Activated CD8-positive, alpha-beta memory T cell treated with anti-CD3 and anti-CD28 coated beads for 48 hours (primary cell): ENCODE data around the gene MAP2K5.

ENCODE experiments used
- DNase-seq, 3 experiments: peaks; one replicate each; pipeline ENCODE4 v3.0.0-alpha.2; 2020; ENCODE audit warnings: low read depth in 2 of 3, low spot score in 2 of 3

Gene MAP2K5

DNA sequence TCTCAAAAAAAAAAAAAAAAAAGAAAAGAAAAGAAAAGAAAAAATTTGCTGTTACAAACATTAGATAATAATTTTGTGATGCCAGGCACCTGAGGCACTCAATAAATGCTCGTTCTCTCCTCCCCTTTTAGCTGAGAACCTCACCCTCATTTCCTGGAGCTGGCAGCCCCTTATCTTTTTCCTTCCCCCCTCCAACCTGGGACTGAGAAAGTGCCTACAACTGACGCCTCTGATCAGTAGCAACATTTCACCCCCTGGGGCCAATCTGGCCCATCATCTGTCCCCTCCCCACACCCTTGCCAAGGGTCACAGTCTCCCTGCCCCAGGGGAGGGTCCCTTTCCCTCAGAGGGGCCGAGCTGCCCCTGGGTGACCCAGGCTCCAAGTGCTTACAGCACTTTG, 309.9 kb downstream of the MAP2K5 start:
- no peak for DNase-seq

DNA sequence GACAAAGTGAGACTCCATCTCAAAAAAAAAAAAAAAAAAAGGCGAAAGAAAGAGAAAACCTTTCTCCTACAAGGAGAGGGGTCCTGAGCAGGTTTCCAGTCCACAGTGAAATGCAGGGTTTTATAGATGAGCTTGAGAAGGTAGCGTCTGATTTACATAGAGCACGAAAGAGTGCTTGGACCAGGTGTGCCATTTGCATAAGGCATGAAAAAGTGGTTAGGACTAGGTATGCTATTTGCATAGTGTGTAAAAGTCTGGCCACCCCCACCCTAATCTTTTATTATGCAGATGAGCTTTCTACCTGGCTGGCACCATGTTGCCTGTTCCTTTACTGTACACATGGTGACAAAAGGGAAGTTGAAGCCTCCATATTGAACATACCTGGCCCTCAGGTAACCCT, 311.0 kb downstream of the MAP2K5 start:
- no peak for DNase-seq

DNA sequence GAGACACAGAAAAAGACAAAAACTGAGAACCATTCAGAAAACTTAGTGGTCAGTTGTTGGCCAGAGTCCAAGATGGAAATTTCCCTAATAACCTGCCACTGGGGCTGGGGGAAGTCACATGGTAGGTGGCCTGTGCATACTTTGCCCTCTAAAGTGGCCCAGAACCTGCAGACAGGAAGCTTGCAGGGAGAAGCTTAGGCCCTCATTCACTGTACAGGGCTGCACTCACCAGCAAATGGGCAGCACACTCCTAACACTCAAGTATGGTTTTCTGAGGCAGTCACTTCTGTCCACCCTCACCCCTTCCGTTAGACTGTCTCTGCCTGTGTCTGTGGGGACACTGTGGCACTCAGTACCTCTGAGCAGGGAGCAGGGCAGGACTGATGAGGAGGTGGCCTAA, 311.9 kb downstream of the MAP2K5 start:
- DNase-seq = no peak

DNA sequence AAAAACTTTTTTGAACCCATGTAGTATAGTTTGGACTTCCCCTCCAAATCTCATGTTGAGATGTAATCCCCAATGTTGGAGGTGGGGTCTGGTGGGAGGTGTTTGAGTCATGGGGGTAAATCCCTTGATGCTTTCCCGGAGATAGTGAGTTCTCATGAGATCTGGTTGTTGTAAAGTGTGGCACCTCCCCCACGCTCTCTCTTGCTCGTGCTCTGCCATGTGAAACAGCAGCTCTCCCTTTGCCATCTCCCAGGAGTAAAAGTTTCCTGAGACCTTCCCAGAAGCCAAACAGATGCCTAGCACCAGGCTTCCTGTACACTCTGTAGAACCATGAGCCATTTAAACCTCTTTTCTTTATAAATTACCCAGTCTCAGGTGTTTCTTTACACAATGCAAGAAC, 313.3 kb downstream of the MAP2K5 start:
- DNase-seq = no peak
